Measurements from ENCODE around the gene SLC43A1. TPM values are rescaled to one million over a fixed set of nuclear protein-coding genes. Genes with fewer than 3 reads are reported as not detected.

Gene SLC43A1
- total and polyA plus RNA-seq, 2 donors: 2.3 to 5.1 TPM

DNA sequence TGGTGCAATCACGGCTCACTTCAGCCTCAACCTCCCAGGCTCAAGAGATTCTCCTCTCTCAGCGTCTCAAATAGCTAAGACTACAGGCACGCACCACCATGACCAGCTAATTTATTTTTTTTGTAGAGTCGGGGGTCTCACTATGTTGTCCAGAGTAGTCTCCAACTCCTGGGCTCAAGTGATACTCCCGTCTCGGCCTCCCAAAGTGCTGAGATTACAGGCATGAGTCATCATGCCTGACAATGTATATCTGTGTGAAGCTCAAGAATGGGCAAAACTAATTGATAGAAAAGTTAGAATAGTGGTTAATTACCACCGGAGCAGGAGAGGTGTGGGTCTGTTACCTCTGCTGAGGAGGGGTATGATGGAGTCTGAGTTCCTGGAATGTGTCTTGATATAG lies 79.5 kb downstream of the SLC43A1 start:
- Histone ChIP-seq H3K4me3 (ENCODE audit: low read length in 2 of 2) (no peak overlapping the region), H3K4me1 (ENCODE audit: control insufficient read depth in 2 of 2, insufficient read depth in 2 of 2, low read length in 2 of 2) (no peaks in the 10 kb centered on the region), H3K27me3 (ENCODE audit: control insufficient read depth in 2 of 2, insufficient read depth in 1 of 2, low read length in 1 of 2) (no peaks in the 10 kb centered on the region), H3K9me3 (ENCODE audit: control insufficient read depth in 2 of 2, insufficient read depth in 1 of 2, low read length in 1 of 2) (no peaks in the 10 kb centered on the region), H3K27ac (ENCODE audit: low read depth in 1 of 2, low read length in 1 of 2) (no peak overlapping the region), H3K36me3 (ENCODE audit: control insufficient read depth in 2 of 2, insufficient read depth in 2 of 2, low read length in 1 of 2) (no peaks in the 10 kb centered on the region)
- WGBS: 96% methylated on average over 7 of the region's 7 CpGs
- no peak for DNase-seq (ENCODE audit: low read depth in 6 of 9, low spot score in 9 of 9)

DNA sequence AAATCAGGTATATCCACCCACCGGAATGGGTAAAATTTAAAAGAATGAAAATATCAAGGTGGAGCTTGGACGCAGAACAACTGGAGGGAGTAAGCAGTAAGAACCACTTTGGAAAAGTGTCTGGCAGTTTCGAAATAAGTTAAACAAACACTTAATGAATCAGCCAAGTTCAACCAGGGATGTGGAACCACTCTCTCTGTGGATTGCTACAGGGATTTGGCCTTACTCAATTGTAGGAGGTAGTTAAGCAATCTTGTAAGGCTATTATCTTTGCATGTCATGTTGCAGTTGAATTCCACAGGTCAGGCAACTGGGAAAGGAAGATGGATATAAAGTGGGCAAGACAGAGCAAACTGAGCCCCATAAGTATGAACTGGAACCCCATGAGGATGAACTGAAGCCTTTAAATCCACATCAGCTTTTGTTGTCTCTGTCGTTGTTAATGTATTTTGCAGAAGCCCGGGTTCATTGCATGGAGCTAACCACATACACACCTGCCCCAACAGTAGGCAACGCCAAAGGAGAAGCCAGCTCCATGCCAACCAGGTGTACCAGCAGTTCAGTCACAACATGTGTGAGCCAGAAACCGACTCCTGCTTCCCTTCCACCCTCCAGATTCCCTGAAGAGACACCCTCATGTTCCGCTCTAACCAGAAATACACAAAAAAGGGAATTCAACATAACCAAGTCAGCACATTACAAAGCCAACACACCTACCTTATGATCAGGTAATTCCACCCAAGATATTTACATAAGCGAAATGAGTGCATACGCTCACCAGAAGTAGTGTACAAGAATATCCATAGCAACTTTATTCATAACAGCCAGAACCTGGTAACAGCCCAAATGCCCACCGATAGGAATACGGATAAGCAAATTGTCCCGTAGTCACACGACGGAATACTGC lies 80.6 kb downstream of the SLC43A1 start:
- no peak overlapping the region for H3K27ac ChIP-seq (ENCODE audit: low read depth in 1 of 2, low read length in 1 of 2)
- no peaks in the 10 kb centered on the region for H3K4me1 ChIP-seq (ENCODE audit: control insufficient read depth in 2 of 2, insufficient read depth in 2 of 2, low read length in 2 of 2)
- WGBS: 80% methylated on average over 15 of the region's 15 CpGs
- no peaks in the 10 kb centered on the region for H3K36me3 ChIP-seq (ENCODE audit: control insufficient read depth in 2 of 2, insufficient read depth in 2 of 2, low read length in 1 of 2)
- no peaks in the 10 kb centered on the region for H3K27me3 ChIP-seq (ENCODE audit: control insufficient read depth in 2 of 2, insufficient read depth in 1 of 2, low read length in 1 of 2)
- H3K9me3 ChIP-seq (ENCODE audit: control insufficient read depth in 2 of 2, insufficient read depth in 1 of 2, low read length in 1 of 2): no peaks in the 10 kb centered on the region
- H3K4me3 ChIP-seq (ENCODE audit: low read length in 2 of 2): no peak overlapping the region
- no peak for DNase-seq (ENCODE audit: low read depth in 6 of 9, low spot score in 9 of 9)

Other genes with a start within 250 kb of the SLC43A1 start
- 22.8 TPM for gene TNKS1BP1, start 190.8 kb downstream of the SLC43A1 start, total RNA-seq
- gene TNKS1BP1, start 190.8 kb downstream of the SLC43A1 start, polyA plus RNA-seq: 237 TPM
- gene SSRP1, start 179.8 kb downstream of the SLC43A1 start, total RNA-seq: 110 TPM
- 48.8 TPM for gene SSRP1, start 179.8 kb downstream of the SLC43A1 start, polyA plus RNA-seq
- 0.76 TPM for gene P2RX3, start 177.3 kb downstream of the SLC43A1 start, total RNA-seq
- 0.02 TPM for gene P2RX3, start 177.3 kb downstream of the SLC43A1 start, polyA plus RNA-seq
- gene PRG3, start 134.6 kb downstream of the SLC43A1 start, total RNA-seq: 83.9 TPM
- 2.5 TPM for gene PRG3, start 134.6 kb downstream of the SLC43A1 start, polyA plus RNA-seq
- gene PRG2, start 125.1 kb downstream of the SLC43A1 start, total RNA-seq: 212 TPM
- 14.6 TPM for gene PRG2, start 125.1 kb downstream of the SLC43A1 start, polyA plus RNA-seq
- 17.8 TPM for gene SLC43A3, start 88.6 kb downstream of the SLC43A1 start, total RNA-seq
- 28.7 TPM for gene SLC43A3, start 88.6 kb downstream of the SLC43A1 start, polyA plus RNA-seq
- 0.42 TPM for gene RTN4RL2, start 55.2 kb downstream of the SLC43A1 start, total RNA-seq
- gene RTN4RL2, start 55.2 kb downstream of the SLC43A1 start, polyA plus RNA-seq: 1.4 TPM
- gene TIMM10, start 15.1 kb upstream of the SLC43A1 start, total RNA-seq: 46.3 TPM
- gene TIMM10, start 15.1 kb upstream of the SLC43A1 start, polyA plus RNA-seq: 49.3 TPM
- gene SMTNL1, start 21.9 kb upstream of the SLC43A1 start, total RNA-seq: 0.05 TPM
- gene SMTNL1, start 21.9 kb upstream of the SLC43A1 start, polyA plus RNA-seq: 0.05 TPM
- 119 TPM for gene UBE2L6, start 52.0 kb upstream of the SLC43A1 start, total RNA-seq
- 98.7 TPM for gene UBE2L6, start 52.0 kb upstream of the SLC43A1 start, polyA plus RNA-seq
- gene SERPING1, start 82.0 kb upstream of the SLC43A1 start, total RNA-seq: 9.8 TPM
- 164 TPM for gene SERPING1, start 82.0 kb upstream of the SLC43A1 start, polyA plus RNA-seq
- gene YPEL4, start 134.2 kb upstream of the SLC43A1 start, total RNA-seq: 0.94 TPM
- 5.9 TPM for gene YPEL4, start 134.2 kb upstream of the SLC43A1 start, polyA plus RNA-seq
- 22.0 TPM for gene CLP1, start 142.1 kb upstream of the SLC43A1 start, total RNA-seq
- gene CLP1, start 142.1 kb upstream of the SLC43A1 start, polyA plus RNA-seq: 13.6 TPM
- 17.4 TPM for gene ZDHHC5, start 152.4 kb upstream of the SLC43A1 start, total RNA-seq
- 21.0 TPM for gene ZDHHC5, start 152.4 kb upstream of the SLC43A1 start, polyA plus RNA-seq
- 19.4 TPM for gene MED19, start 196.5 kb upstream of the SLC43A1 start, total RNA-seq
- gene MED19, start 196.5 kb upstream of the SLC43A1 start, polyA plus RNA-seq: 13.3 TPM
- 60.2 TPM for gene TMX2, start 196.9 kb upstream of the SLC43A1 start, total RNA-seq
- gene TMX2, start 196.9 kb upstream of the SLC43A1 start, polyA plus RNA-seq: 61.4 TPM
- 206 TPM for gene SELENOH, start 225.8 kb upstream of the SLC43A1 start, total RNA-seq
- 198 TPM for gene SELENOH, start 225.8 kb upstream of the SLC43A1 start, polyA plus RNA-seq
- gene BTBD18, start 236.1 kb upstream of the SLC43A1 start, total RNA-seq: under 0.01 TPM
- gene BTBD18, start 236.1 kb upstream of the SLC43A1 start, polyA plus RNA-seq: 0.02 TPM
- gene CTNND1, start 246.1 kb upstream of the SLC43A1 start, total RNA-seq: 38.6 TPM
- 34.9 TPM for gene CTNND1, start 246.1 kb upstream of the SLC43A1 start, polyA plus RNA-seq